ENCODE measurements around the gene TSHZ1.

The TSHZ1 gene

DNA sequence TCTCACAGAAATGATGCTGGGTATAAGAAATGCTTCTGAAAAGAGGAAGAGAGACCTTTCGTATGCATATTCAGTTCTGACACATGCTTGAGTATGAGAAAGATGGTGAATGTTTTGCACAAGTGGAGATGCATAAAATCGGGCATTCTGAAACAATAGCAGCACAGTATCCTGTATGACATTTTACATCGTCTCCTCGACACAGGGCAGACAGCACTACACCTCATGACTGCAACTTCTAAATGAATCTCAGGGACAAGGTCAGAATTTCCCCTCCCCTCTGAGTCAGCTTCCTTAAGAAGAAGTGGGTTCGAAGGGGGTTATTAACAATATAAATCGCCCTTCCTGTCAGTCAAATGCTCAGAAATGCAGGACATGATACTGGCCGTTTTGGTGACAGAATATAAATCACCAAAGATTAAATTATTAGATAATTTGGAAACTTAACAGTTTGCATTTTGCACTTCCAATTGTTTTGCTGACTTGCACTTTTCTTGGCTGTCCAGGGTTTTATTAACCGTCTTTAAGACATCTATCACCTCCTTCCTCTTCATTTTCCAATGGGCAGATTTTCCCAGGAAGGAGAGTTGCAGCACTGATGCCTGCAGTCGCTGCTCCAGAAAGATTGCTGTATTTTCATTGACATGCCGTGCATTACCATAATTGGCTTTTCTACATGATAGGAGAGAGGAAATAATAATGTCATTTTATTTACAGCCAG is 57.2 kb downstream of the TSHZ1 start:
- Histone ChIP-seq H3K79me2 (ENCODE audit: insufficient read depth, low read length) (no peaks in the 10 kb centered on the region), H4K20me1 (ENCODE audit: low read depth, low read length) (no peaks in the 10 kb centered on the region), H3K4me2 (ENCODE audit: low read depth, low read length, poor library complexity, severe bottlenecking) (no peak overlapping the region), H2AFZ (ENCODE audit: low read depth, low read length, severe bottlenecking) (no peak overlapping the region), H3K27me3 (ENCODE audit: low read length) (no peaks in the 10 kb centered on the region), H3K27ac (ENCODE audit: low read depth, low read length) (no peak overlapping the region), H3K36me3 (ENCODE audit: low read length) (no peaks in the 10 kb centered on the region), H3K9me2 (replicated peaks; ENCODE audit: insufficient read depth, low read length) (no peaks in the 10 kb centered on the region), H3K9me3 (ENCODE audit: insufficient read depth, low read length) (no peaks in the 10 kb centered on the region), H3F3A (ENCODE audit: insufficient read depth) (no peaks in the 10 kb centered on the region), H3K4me3 (ENCODE audit: insufficient read depth, low read length, poor library complexity, severe bottlenecking) (no peak overlapping the region), H3K9ac (ENCODE audit: low read length) (no peak overlapping the region)
- no peak for TF ChIP-seq EZH2phosphoT487 (conservative IDR thresholded peaks at IDR 0.05; ENCODE audit: low read length)
- TF ChIP-seq, protein P1, sequence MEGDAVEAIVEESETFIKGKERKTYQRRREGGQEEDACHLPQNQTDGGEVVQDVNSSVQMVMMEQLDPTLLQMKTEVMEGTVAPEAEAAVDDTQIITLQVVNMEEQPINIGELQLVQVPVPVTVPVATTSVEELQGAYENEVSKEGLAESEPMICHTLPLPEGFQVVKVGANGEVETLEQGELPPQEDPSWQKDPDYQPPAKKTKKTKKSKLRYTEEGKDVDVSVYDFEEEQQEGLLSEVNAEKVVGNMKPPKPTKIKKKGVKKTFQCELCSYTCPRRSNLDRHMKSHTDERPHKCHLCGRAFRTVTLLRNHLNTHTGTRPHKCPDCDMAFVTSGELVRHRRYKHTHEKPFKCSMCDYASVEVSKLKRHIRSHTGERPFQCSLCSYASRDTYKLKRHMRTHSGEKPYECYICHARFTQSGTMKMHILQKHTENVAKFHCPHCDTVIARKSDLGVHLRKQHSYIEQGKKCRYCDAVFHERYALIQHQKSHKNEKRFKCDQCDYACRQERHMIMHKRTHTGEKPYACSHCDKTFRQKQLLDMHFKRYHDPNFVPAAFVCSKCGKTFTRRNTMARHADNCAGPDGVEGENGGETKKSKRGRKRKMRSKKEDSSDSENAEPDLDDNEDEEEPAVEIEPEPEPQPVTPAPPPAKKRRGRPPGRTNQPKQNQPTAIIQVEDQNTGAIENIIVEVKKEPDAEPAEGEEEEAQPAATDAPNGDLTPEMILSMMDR (IDR thresholded peaks at IDR 0.05; ENCODE audit: insufficient read depth, low read length, poor library complexity, severe bottlenecking): no peak

DNA sequence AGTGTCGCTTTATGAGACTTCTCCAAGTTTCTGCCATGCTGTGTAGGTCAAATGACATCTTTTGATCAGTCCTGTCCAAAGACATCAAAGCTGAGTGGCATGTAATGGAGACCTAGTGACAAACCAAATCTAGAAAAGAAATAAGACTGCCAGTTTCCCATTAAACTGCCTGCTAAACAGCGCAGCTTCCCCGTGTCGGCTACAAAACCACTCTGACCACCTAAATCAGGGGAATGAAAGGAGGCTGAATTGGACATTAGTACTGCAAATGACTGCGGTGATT is 57.7 kb downstream of the TSHZ1 start:
- Histone ChIP-seq H3K79me2 (ENCODE audit: insufficient read depth, low read length) (no peaks in the 10 kb centered on the region), H3K27me3 (ENCODE audit: low read length) (no peaks in the 10 kb centered on the region), H3K4me3 (ENCODE audit: insufficient read depth, low read length, poor library complexity, severe bottlenecking) (no peak overlapping the region), H3K27ac (ENCODE audit: low read depth, low read length) (no peak overlapping the region), H3K9me3 (ENCODE audit: insufficient read depth, low read length) (no peaks in the 10 kb centered on the region), H3K36me3 (ENCODE audit: low read length) (no peaks in the 10 kb centered on the region), H3K9ac (ENCODE audit: low read length) (no peak overlapping the region), H3K4me2 (ENCODE audit: low read depth, low read length, poor library complexity, severe bottlenecking) (no peak overlapping the region), H4K20me1 (ENCODE audit: low read depth, low read length) (no peaks in the 10 kb centered on the region), H3F3A (ENCODE audit: insufficient read depth) (no peaks in the 10 kb centered on the region), H2AFZ (ENCODE audit: low read depth, low read length, severe bottlenecking) (no peak overlapping the region), H3K9me2 (replicated peaks; ENCODE audit: insufficient read depth, low read length) (no peaks in the 10 kb centered on the region)
- TF ChIP-seq EZH2phosphoT487 (conservative IDR thresholded peaks at IDR 0.05; ENCODE audit: low read length): no peak
- TF ChIP-seq, protein P1 (IDR thresholded peaks at IDR 0.05; ENCODE audit: insufficient read depth, low read length, poor library complexity, severe bottlenecking): no peak

DNA sequence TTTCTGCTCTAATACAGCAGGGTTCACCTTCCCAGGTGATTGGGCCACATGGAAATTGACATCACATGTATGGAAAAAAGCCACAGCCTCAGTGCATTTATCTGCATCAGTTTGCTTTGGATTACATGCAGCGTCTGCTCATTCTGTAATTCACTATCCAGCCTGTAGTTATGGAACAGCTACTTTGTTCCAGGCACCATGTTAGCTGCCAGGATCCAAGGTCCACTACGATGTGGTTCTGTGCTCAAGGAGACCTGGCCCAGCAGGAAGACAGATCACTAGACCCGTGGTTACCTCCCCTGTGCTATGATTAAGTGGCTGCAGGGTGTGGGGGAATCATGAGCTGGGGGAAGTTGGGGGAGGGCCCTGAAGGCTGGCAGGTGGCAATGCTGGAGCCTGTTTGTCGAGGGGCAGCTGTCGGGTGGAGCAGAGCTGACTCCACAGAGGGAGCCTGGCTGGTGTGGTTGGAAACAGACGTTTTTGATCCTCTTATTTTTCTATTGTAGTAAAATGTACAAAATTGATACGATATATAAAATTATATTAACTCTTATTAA is 58.6 kb downstream of the TSHZ1 start:
- H2AFZ ChIP-seq (ENCODE audit: low read depth, low read length, severe bottlenecking): no peak overlapping the region
- no peak overlapping the region for H3K4me2 ChIP-seq (ENCODE audit: low read depth, low read length, poor library complexity, severe bottlenecking)
- H3K36me3 ChIP-seq (ENCODE audit: low read length): no peaks in the 10 kb centered on the region
- no peak overlapping the region for H3K4me3 ChIP-seq (ENCODE audit: insufficient read depth, low read length, poor library complexity, severe bottlenecking)
- no peaks in the 10 kb centered on the region for H3K9me3 ChIP-seq (ENCODE audit: insufficient read depth, low read length)
- no peak overlapping the region for H3K9ac ChIP-seq (ENCODE audit: low read length)
- H3F3A ChIP-seq (ENCODE audit: insufficient read depth): no peaks in the 10 kb centered on the region
- no peaks in the 10 kb centered on the region for H4K20me1 ChIP-seq (ENCODE audit: low read depth, low read length)
- no peaks in the 10 kb centered on the region for H3K79me2 ChIP-seq (ENCODE audit: insufficient read depth, low read length)
- no peaks in the 10 kb centered on the region for H3K27me3 ChIP-seq (ENCODE audit: low read length)
- TF ChIP-seq, protein P1 (IDR thresholded peaks at IDR 0.05; ENCODE audit: insufficient read depth, low read length, poor library complexity, severe bottlenecking): no peak
- no peak for TF ChIP-seq EZH2phosphoT487 (conservative IDR thresholded peaks at IDR 0.05; ENCODE audit: low read length)
- no peak overlapping the region for H3K27ac ChIP-seq (ENCODE audit: low read depth, low read length)
- H3K9me2 ChIP-seq (replicated peaks; ENCODE audit: insufficient read depth, low read length): no peaks in the 10 kb centered on the region

All from SU-DHL-6 (cell line).